PC-3 (cell line): ENCODE results near the gene ESR2.

Experiments
- CTCF ChIP-seq: fragments of 300-600 bp; sonication (generic); conservative IDR thresholded peaks from 2 replicates; pipeline ENCODE4 v1.5.1; 2017; ENCODE audit warnings: antibody characterized with exemption, low read depth, mild to moderate bottlenecking, low read length
- EZH2 ChIP-seq: fragments of 300-600 bp; sonication (generic); IDR thresholded peaks from one replicate; pipeline ENCODE4 v1.6.1; 2017; ENCODE audit warnings: antibody characterized with exemption, mild to moderate bottlenecking, low read length; ENCODE audit not compliant: unreplicated experiment
- EZH2phosphoT487 ChIP-seq: fragments of 300-600 bp; sonication (generic); IDR thresholded peaks from 2 replicates; pipeline ENCODE4 v1.6.1; 2018; ENCODE audit warnings: mild to moderate bottlenecking, antibody characterized with exemption, low read length, borderline replicate concordance

DNA sequence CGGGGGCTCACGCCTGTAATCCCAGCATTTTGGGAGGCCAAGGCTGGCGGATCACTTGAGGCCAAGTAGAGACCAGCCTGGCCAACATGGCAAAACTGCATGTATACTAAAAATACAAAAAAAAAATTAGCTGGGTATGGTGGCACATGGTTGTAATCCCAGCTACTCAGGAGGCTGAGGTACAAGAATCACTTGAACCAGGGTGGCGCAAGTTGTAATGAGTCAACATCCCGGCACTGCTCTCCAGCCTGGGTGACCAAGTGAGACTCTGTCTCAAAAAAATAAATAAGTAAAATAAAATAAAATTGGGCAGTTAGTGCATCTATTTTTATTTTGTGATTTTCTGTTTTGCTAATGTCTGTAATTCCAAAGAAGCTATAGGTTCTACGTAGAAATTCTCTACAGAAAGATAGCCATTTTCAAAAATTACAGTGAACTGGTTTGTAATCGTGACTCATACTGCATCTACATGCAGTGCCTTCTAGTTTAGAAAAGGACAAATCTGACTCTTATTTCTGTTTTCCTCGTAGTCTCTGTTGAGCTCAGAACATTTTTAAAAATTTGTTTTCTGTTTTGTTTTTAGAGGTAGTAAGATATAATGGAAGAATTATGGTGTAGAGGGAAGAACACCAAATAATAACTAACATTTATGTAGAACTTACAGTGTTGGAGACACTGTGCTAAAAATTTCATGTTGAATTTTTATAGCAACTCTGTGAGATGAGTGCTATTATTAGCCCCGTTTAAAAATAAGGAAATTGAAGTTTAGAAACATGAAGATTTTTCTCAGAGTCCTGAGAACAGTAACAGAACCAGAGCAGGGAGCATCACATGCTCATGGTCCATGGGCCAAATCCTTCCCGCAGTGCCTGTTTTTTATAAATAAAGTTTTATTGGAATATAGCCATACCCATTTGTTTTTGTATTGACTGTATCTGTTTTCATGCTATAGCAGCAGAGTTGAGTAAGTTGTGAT is 240.2 kb downstream of the ESR2 start:
- no peak for TF ChIP-seq CTCF
- no peak for TF ChIP-seq EZH2
- no peak for TF ChIP-seq EZH2phosphoT487
